Naive thymus-derived CD4-positive, alpha-beta T cell (primary cell): ENCODE results near the gene ATP6V1B1. TPM values are rescaled to one million over a fixed set of nuclear protein-coding genes. Genes with fewer than 3 reads are reported as not detected.
A peak's percentile ranks its signal among the peaks of the same experiment; 100 is the strongest.

Source experiments
- ATAC-seq: fragments of 150-1000 bp; cut with Tn5 transposase; 2 replicates; pipeline ENCODE4 v1.10.0; 2021; ENCODE audit warnings: mild to moderate bottlenecking, moderate library complexity
- CTCF ChIA-PET: fragments of 350-600 bp; sonication (Branson Sonifier 250); formaldehyde crosslinking; loops from one replicate; lab custom pipeline; 2021; ENCODE audit warnings: antibody characterized with exemption; lab: Charles Lee
- POLR2A ChIA-PET: fragments of 350-600 bp; sonication (Branson Sonifier 250); formaldehyde crosslinking; loops from one replicate; lab custom pipeline; 2021; ENCODE audit warnings: antibody characterized with exemption, inconsistent platforms; lab: Charles Lee
- DNase-seq, 9 donors: peaks; one replicate each; pipeline versions ENCODE4 v3.0.0 to v3.0.0-alpha.2; 2020 to 2022; ENCODE audit warnings: mixed read lengths in 1 of 9
- H3K27ac ChIP-seq: one replicate; pipeline ENCODE4 v1.7.0; 2013; ENCODE audit warnings: mild to moderate bottlenecking, low read depth, low read length, moderate library complexity
- H3K27me3 ChIP-seq, 2 donors: one replicate each; pipeline ENCODE4 v1.7.0; 2013; ENCODE audit warnings: low read length in 2 of 2, mild to moderate bottlenecking in 2 of 2, moderate library complexity in 2 of 2; ENCODE audit not compliant: control insufficient read depth in 2 of 2, insufficient read depth in 2 of 2
- H3K36me3 ChIP-seq, 3 experiments: 1 replicate in 2 of 3; 2 replicates in 1 of 3; pipeline ENCODE4 v1.7.0; 2013; ENCODE audit warnings: low read length in 3 of 3, mild to moderate bottlenecking in 3 of 3, moderate library complexity in 1 of 3; ENCODE audit not compliant: insufficient read depth in 3 of 3, control insufficient read depth in 2 of 3
- H3K4me1 ChIP-seq, 2 donors: one replicate each; pipeline ENCODE4 v1.7.0; 2013; ENCODE audit warnings: low read length in 2 of 2, mild to moderate bottlenecking in 2 of 2, moderate library complexity in 1 of 2; ENCODE audit not compliant: control insufficient read depth in 2 of 2, insufficient read depth in 2 of 2
- H3K4me3 ChIP-seq: 2 replicates; pipeline ENCODE4 v1.7.0; 2013; ENCODE audit warnings: mild to moderate bottlenecking, low read length
- H3K9me3 ChIP-seq, 3 experiments: 1 replicate in 2 of 3; 2 replicates in 1 of 3; pipeline ENCODE4 v1.7.0; 2013; ENCODE audit warnings: low read length in 3 of 3; ENCODE audit not compliant: control insufficient read depth in 2 of 3
- H3K27ac Mint-ChIP-seq, 9 donors: one replicate each; pipeline ENCODE4 v1.8.0; 2020 to 2022; ENCODE audit warnings: mixed read lengths in 9 of 9, mild to moderate bottlenecking in 8 of 9, moderate library complexity in 5 of 9, inconsistent platforms in 2 of 9
- H3K27me3 Mint-ChIP-seq, 5 donors: one replicate each; pipeline ENCODE4 v1.8.0; 2021 to 2022; ENCODE audit warnings: mixed read lengths in 5 of 5, mild to moderate bottlenecking in 1 of 5
- H3K36me3 Mint-ChIP-seq, 5 donors: one replicate each; pipeline ENCODE4 v1.8.0; 2020 to 2022; ENCODE audit warnings: mixed read lengths in 5 of 5, mild to moderate bottlenecking in 3 of 5, inconsistent platforms in 1 of 5
- H3K4me1 Mint-ChIP-seq, 7 donors: one replicate each; pipeline ENCODE4 v1.8.0; 2020 to 2022; ENCODE audit warnings: mixed read lengths in 7 of 7, mild to moderate bottlenecking in 3 of 7, inconsistent platforms in 1 of 7
- H3K4me3 Mint-ChIP-seq, 10 donors: one replicate each; pipeline ENCODE4 v1.8.0; 2020 to 2022; ENCODE audit warnings: mild to moderate bottlenecking in 10 of 10, mixed read lengths in 10 of 10, moderate library complexity in 6 of 10, inconsistent platforms in 2 of 10
- H3K9me3 Mint-ChIP-seq, 11 donors: one replicate each; pipeline ENCODE4 v1.8.0; 2020 to 2022; ENCODE audit warnings: mixed read lengths in 11 of 11, mild to moderate bottlenecking in 4 of 11, inconsistent platforms in 1 of 11, moderate library complexity in 1 of 11
- intact Hi-C, 2 donors: fragments of 100-400 bp; cut with micrococcal nuclease; formaldehyde crosslinking; loops; one replicate each; pipeline ENCODE4 v1.15.1; 2023
- polyA plus RNA-seq, 2 donors: library from polyadenylated mRNA; unstranded; fragments of 300-500 nt; fragmentation: Illumina TruSeq; gene quantifications; one replicate each; pipeline ENCODE4 v1.2.3, GENCODE V29; 2021
- total RNA-seq, 6 experiments: library from RNA in 5 of 6; stranded (reverse) in 5 of 6; gene quantifications; 1 replicate in 5 of 6; 2 replicates in 1 of 6; pipeline ENCODE4 v1.2.3 and lab custom pipeline; 2021 to 2026

ATP6V1B1 gene
- total and polyA plus RNA-seq, 7 experiments from 2014 or later: not detected

DNA sequence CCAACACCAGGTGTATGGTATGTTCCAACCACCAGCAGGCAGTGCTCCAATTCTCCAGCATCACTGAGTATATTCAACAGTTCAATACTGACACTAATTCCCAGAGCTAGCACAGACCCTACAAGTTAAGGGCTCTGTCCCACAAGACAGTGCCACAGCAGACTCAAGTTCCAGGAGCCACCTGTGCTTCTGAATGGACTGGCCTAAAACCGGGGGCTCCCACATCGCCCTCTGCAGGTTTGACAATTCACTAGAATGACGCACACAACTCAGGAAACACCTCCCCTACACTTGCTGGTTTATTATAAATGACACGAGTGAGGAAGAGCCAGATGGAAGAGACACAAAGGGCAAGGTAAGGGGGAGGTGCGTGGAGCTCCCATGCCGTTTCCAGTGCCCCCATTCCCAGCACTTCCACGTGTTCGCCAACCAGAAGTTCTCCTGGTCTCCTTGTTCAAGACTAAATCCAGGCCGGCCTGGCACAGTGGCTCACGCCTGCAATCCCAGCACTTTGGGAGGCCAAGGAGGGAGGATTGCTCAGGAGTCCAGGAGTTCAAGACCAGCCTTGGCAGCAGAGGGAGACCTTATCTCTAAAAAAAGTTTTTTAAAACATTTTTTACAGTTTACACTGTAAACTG lies 12.2 kb upstream of the ATP6V1B1 start:
- intact Hi-C loops: no loop called here
- H3K4me3 Mint-ChIP-seq: no peak overlapping the region
- ATAC-seq (no peak), DNase-seq (no peak)
- CTCF ChIA-PET: interaction anchor here (2.6 kb wide), 1 partner anchor 25 kb away, joined by 7 read pairs; no protein-coding TSS in a partner anchor
- H3K9me3 ChIP-seq: no peaks in the 10 kb centered on the region
- no peaks in the 10 kb centered on the region for H3K36me3 ChIP-seq
- H3K9me3 Mint-ChIP-seq: peaks cover 0 to 2% (median 0%) of the 10 kb centered on the region in 11 donors
- H3K36me3 Mint-ChIP-seq: no peaks in the 10 kb centered on the region
- no peak overlapping the region for H3K27ac ChIP-seq
- POLR2A ChIA-PET: no interaction called here
- no peaks in the 10 kb centered on the region for H3K4me1 ChIP-seq
- H3K4me1 Mint-ChIP-seq: no peaks in the 10 kb centered on the region
- H3K27me3 Mint-ChIP-seq: peaks cover 0 to 20% (median 5%) of the 10 kb centered on the region in 5 donors
- no peak overlapping the region for H3K4me3 ChIP-seq
- no peaks in the 10 kb centered on the region for H3K27me3 ChIP-seq
- H3K27ac Mint-ChIP-seq: no peak overlapping the region

DNA sequence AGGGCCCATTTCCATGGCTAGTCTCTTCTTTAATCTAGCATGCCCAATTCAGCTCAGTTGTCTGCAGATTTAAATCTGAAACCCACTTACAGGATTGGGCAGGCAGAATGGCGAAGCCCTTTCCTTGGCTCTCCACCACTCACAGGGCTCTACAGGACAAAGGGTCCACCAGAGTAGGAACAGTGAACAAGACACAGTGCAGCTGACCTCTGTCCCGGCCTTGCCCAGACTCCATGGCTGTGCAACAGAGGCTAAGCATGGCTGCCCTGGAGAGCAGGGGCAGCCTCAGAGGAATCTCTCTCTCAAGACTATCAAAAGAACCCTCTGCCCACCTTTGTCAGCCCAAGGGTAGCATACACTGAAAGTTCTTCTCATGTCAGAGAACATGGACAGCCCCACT lies 9.7 kb upstream of the ATP6V1B1 start:
- Histone ChIP-seq H3K27ac (no peak overlapping the region), H3K27me3 (no peaks in the 10 kb centered on the region), H3K4me3 (no peak overlapping the region), H3K36me3 (no peaks in the 10 kb centered on the region), H3K9me3 (no peaks in the 10 kb centered on the region), H3K4me1 (no peaks in the 10 kb centered on the region)
- DNase-seq (peak in 2 of 9 donors; percentile 1 to 10), ATAC-seq (no peak)
- Mint-ChIP-seq H3K4me1 (peaks cover 0 to 2% (median 0%) of the 10 kb centered on the region in 7 donors), H3K9me3 (peaks cover 0 to 1% (median 0%) of the 10 kb centered on the region in 11 donors), H3K27ac (no peak overlapping the region), H3K4me3 (no peak overlapping the region), H3K27me3 (peaks cover 0 to 22% (median 4%) of the 10 kb centered on the region in 5 donors), H3K36me3 (no peaks in the 10 kb centered on the region)
- ChIA-PET POLR2A (no interaction called here), CTCF (interaction anchor here (0.5 kb wide), 1 partner anchor 64 kb away, joined by 3 read pairs; no protein-coding TSS in a partner anchor)
- intact Hi-C loops: no loop called here

DNA sequence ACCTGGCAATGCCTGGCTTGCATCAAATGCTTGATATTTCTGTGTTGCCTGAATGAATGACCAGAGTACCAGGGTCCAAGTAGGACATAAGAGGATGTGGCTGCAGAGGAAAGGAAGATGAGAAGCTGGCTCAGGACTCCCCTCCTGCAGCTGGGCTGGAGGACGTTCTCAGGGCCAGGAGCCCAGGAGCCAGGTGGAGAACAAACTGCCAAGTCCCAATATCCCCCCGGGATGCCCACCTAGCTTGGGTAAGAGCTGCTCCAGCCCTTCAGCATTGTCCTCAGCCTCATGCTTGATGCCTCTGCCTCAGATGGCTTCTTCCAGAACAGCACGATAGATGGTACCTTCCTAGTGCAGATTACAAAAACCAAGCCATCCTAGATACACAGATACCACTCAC lies 8.6 kb upstream of the ATP6V1B1 start:
- ATAC-seq (no peak), DNase-seq (no peak)
- no peaks in the 10 kb centered on the region for H3K27me3 ChIP-seq
- POLR2A ChIA-PET: no interaction called here
- H3K36me3 Mint-ChIP-seq: no peaks in the 10 kb centered on the region
- CTCF ChIA-PET: no interaction called here
- no peaks in the 10 kb centered on the region for H3K9me3 ChIP-seq
- H3K36me3 ChIP-seq: no peaks in the 10 kb centered on the region
- H3K4me3 Mint-ChIP-seq: no peak overlapping the region
- H3K27ac ChIP-seq: no peak overlapping the region
- H3K27ac Mint-ChIP-seq: no peak overlapping the region
- no peak overlapping the region for H3K4me3 ChIP-seq
- peaks cover 0 to 4% (median 0%) of the 10 kb centered on the region in 7 donors for H3K4me1 Mint-ChIP-seq
- intact Hi-C loops: no loop called here
- H3K27me3 Mint-ChIP-seq: peaks cover 0 to 19% (median 0%) of the 10 kb centered on the region in 5 donors
- no peaks in the 10 kb centered on the region for H3K4me1 ChIP-seq
- H3K9me3 Mint-ChIP-seq: peaks cover 0 to 1% (median 0%) of the 10 kb centered on the region in 11 donors

DNA sequence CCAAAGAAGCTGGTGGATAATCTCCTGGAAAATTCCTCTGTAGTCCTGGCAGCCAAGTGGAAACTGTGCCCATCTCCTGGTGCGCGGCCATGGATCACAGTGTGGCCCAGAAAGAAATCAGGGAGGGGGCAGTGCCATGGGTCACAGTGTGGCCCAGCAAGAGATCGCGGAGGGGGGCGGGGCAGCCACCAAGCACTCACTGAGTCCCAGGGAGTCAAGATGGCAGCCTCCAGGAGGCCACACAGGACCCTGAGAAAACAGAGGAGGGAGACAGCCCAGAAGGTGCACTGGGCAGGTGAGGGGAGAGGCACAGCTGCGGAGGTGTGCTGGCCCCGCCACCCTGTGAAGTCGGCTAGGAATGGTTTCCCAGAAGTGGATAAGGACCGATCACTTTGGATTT lies 8.1 kb upstream of the ATP6V1B1 start:
- no peak overlapping the region for H3K4me3 Mint-ChIP-seq
- DNase-seq (no peak), ATAC-seq (no peak)
- H3K4me3 ChIP-seq: no peak overlapping the region
- H3K9me3 ChIP-seq: no peaks in the 10 kb centered on the region
- H3K27ac ChIP-seq: no peak overlapping the region
- CTCF ChIA-PET: no interaction called here
- H3K4me1 Mint-ChIP-seq: peaks cover 0 to 4% (median 0%) of the 10 kb centered on the region in 7 donors
- peaks cover 0 to 1% (median 0%) of the 10 kb centered on the region in 11 donors for H3K9me3 Mint-ChIP-seq
- intact Hi-C loops: no loop called here
- POLR2A ChIA-PET: no interaction called here
- no peaks in the 10 kb centered on the region for H3K36me3 Mint-ChIP-seq
- no peaks in the 10 kb centered on the region for H3K36me3 ChIP-seq
- no peaks in the 10 kb centered on the region for H3K27me3 ChIP-seq
- no peak overlapping the region for H3K27ac Mint-ChIP-seq
- peaks cover 0 to 20% (median 0%) of the 10 kb centered on the region in 5 donors for H3K27me3 Mint-ChIP-seq
- H3K4me1 ChIP-seq: no peaks in the 10 kb centered on the region

DNA sequence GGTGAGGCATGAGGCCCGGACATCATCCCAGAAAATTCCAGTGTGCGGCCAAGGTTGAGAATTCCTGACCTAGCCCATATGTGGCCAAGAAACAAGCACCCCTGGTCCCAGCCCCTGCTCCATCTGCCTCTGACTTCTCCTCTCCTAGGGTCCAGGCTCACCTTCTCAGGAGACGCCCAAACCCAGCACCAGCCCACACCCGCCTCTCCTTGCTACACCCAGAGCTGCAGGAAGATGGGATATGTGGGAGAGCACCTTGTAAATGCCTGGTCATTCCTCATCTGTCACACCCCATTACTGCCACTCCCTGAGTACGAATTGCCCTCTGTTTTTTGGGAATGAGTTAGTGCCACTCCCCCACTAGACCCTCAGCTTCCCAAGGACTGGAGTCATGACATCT lies 7.3 kb upstream of the ATP6V1B1 start:
- intact Hi-C loops: no loop called here
- Mint-ChIP-seq H3K9me3 (peaks cover 0 to 1% (median 0%) of the 10 kb centered on the region in 11 donors), H3K36me3 (no peaks in the 10 kb centered on the region), H3K4me3 (no peak overlapping the region), H3K4me1 (peaks cover 0 to 4% (median 0%) of the 10 kb centered on the region in 7 donors), H3K27me3 (peaks cover 0 to 19% (median 0%) of the 10 kb centered on the region in 5 donors), H3K27ac (no peak overlapping the region)
- Histone ChIP-seq H3K36me3 (no peaks in the 10 kb centered on the region), H3K27ac (no peak overlapping the region), H3K4me3 (no peak overlapping the region), H3K4me1 (no peaks in the 10 kb centered on the region), H3K9me3 (no peaks in the 10 kb centered on the region), H3K27me3 (no peaks in the 10 kb centered on the region)
- ATAC-seq (no peak), DNase-seq (no peak)
- ChIA-PET CTCF (no interaction called here), POLR2A (no interaction called here)

DNA sequence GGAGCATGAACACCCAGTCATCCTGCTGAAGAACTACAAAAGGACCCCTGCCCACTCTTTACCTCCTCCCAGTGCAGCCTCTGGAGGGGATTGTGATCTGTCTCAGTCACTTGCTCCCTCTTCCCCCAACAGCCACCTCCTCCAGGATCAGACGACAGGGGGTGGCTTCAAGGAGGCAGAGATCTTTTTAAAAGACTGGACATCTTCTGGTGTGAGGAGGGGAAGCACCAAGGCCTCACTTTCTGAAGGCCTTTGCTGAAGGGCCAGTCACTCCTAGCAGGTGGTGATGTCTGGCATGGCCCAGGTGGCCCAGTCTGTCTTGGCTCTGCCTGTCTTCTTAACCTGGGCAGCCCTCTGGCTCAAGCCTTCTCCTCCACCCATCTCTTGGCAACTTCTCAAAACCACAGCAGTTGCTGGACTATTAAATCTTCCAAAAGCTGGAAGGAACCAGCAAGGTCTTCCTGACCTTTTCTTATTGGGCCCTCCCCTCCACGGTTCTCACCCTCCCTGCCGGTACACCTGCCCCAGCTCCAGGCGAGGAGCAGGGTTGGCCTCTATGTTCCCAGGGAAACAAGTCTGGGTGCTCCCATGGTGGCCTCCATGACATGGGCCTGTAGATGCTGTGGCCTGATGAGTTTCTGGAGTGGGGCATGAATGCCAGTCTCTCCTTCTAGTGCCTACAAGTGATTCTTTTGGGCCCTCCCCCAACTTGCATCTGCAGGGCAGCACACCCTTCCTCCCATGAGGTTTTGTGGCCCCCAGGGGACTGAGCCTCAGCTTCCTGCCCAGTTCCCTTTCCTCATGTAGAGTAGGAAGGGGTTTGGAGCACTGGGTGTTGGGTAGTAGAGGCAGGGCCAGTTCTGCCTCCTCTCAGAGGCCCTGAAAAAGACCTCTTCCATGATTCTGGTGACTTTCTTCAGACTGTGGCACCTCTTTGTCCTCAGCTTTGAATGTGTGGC lies 5.0 kb upstream of the ATP6V1B1 start:
- H3K27me3 ChIP-seq: no peaks in the 10 kb centered on the region
- H3K9me3 ChIP-seq: no peaks in the 10 kb centered on the region
- Mint-ChIP-seq H3K27me3 (peaks cover 4 to 18% (median 5%) of the 10 kb centered on the region in 5 donors), H3K4me1 (peaks cover 0 to 4% (median 0%) of the 10 kb centered on the region in 7 donors), H3K9me3 (peaks cover 0 to 1% (median 0%) of the 10 kb centered on the region in 11 donors), H3K4me3 (no peak overlapping the region), H3K27ac (no peak overlapping the region), H3K36me3 (no peaks in the 10 kb centered on the region)
- no peaks in the 10 kb centered on the region for H3K36me3 ChIP-seq
- no peaks in the 10 kb centered on the region for H3K4me1 ChIP-seq
- intact Hi-C loops: no loop called here
- no peak overlapping the region for H3K27ac ChIP-seq
- ChIA-PET POLR2A (no interaction called here), CTCF (no interaction called here)
- H3K4me3 ChIP-seq: no peak overlapping the region
- DNase-seq (no peak), ATAC-seq (no peak)
